HEK293T (cell line): ENCODE measurements around the gene NTN1.

ENCODE experiments used
- ARNT ChIP-seq: fragments of 450-650 bp; IDR thresholded peaks from 2 replicates; pipeline ENCODE4 v1.6.1; 2017; ENCODE audit warnings: mild to moderate bottlenecking
- BHLHE40 ChIP-seq: fragments of 450-650 bp; IDR thresholded peaks from 2 replicates; pipeline ENCODE4 v1.6.1; 2016; ENCODE audit warnings: mild to moderate bottlenecking, moderate library complexity, borderline replicate concordance
- CTBP1 ChIP-seq: fragments of 450-650 bp; IDR thresholded peaks from 2 replicates; pipeline ENCODE4 v1.6.1; 2016; ENCODE audit warnings: borderline replicate concordance
- ELF4 ChIP-seq: fragments of 450-650 bp; IDR thresholded peaks from 2 replicates; pipeline ENCODE4 v1.6.1; 2017; ENCODE audit warnings: antibody characterized with exemption
- FOXA1 ChIP-seq: fragments of 450-650 bp; IDR thresholded peaks from 2 replicates; pipeline ENCODE4 v1.6.1; 2016; ENCODE audit warnings: mild to moderate bottlenecking
- FOXK2 ChIP-seq: fragments of 450-650 bp; IDR thresholded peaks from 2 replicates; pipeline ENCODE4 v1.6.1; 2016; ENCODE audit warnings: mild to moderate bottlenecking
- FOXM1 ChIP-seq: fragments of 450-650 bp; IDR thresholded peaks from 2 replicates; pipeline ENCODE4 v1.6.1; 2017; ENCODE audit warnings: mild to moderate bottlenecking, borderline replicate concordance
- HDGF ChIP-seq: fragments of 450-650 bp; IDR thresholded peaks from 2 replicates; pipeline ENCODE4 v1.6.1; 2017; ENCODE audit warnings: antibody characterized with exemption, borderline replicate concordance
- L3MBTL2 ChIP-seq: fragments of 450-650 bp; conservative IDR thresholded peaks from 2 replicates; pipeline ENCODE4 v1.6.1; 2016; ENCODE audit warnings: mild to moderate bottlenecking
- LEF1 ChIP-seq: fragments of 450-650 bp; IDR thresholded peaks from 2 replicates; pipeline ENCODE4 v1.6.1; 2017; ENCODE audit warnings: mild to moderate bottlenecking, borderline replicate concordance
- SP1 ChIP-seq: fragments of 450-650 bp; IDR thresholded peaks from 2 replicates; pipeline ENCODE4 v1.6.1; 2017
- SUZ12 ChIP-seq: fragments of 450-650 bp; IDR thresholded peaks from 2 replicates; pipeline ENCODE4 v1.6.1; 2016; ENCODE audit warnings: mild to moderate bottlenecking
- TARDBP ChIP-seq: fragments of 450-650 bp; IDR thresholded peaks from 2 replicates; pipeline ENCODE4 v1.6.1; 2016
- ZNF384 ChIP-seq: fragments of 450-650 bp; IDR thresholded peaks from 2 replicates; pipeline ENCODE4 v1.6.1; 2016

GRCh38 chr17:9232155-9232475 is 210.8 kb downstream of the NTN1 start:
- TF ChIP-seq BHLHE40 (no peak), ARNT (no peak), ZNF384 (no peak), LEF1 (no peak), SP1 (no peak), FOXK2 (no peak), FOXM1 (no peak), FOXA1 (no peak), TARDBP (no peak), ELF4 (no peak), L3MBTL2 (no peak), SUZ12 (no peak), CTBP1 (no peak), HDGF (no peak)
